CD14-positive monocyte (primary cell): Measurements from ENCODE around the gene NUDC. TPM values are rescaled to one million over a fixed set of nuclear protein-coding genes. Genes with fewer than 3 reads are reported as not detected.

Source experiments
- DNase-seq, 3 donors: peaks; one replicate each; pipeline ENCODE4 v3.0.0-alpha.2; 2011 to 2022
- H2AFZ ChIP-seq: 2 replicates; pipeline ENCODE4 v1.6.0; 2012; ENCODE audit warnings: mild to moderate bottlenecking, low read depth, low read length, inconsistent platforms; ENCODE audit not compliant: insufficient read depth, poor library complexity, severe bottlenecking
- H3K27ac ChIP-seq, 2 donors: 1 replicate in 1 of 2; 2 replicates in 1 of 2; pipeline ENCODE4 v1.5.1; 2012 to 2013; ENCODE audit warnings: low read length in 2 of 2, control low read depth in 1 of 2, inconsistent platforms in 1 of 2, low read depth in 1 of 2, mild to moderate bottlenecking in 1 of 2
- H3K27me3 ChIP-seq, 2 donors: one replicate each; pipeline versions ENCODE4 v1.6.0 to v1.6.1; 2011 to 2013; ENCODE audit warnings: low read length in 2 of 2; ENCODE audit not compliant: control insufficient read depth in 2 of 2, insufficient read depth in 2 of 2
- H3K36me3 ChIP-seq, 2 donors: replicated peaks in 1 of 2; 1 replicate in 1 of 2; 2 replicates in 1 of 2; pipeline versions ENCODE4 v1.5.1 to v1.6.1; 2012 to 2013; ENCODE audit warnings: low read length in 2 of 2, control low read depth in 1 of 2, inconsistent platforms in 1 of 2, mild to moderate bottlenecking in 1 of 2; ENCODE audit not compliant: insufficient read depth in 2 of 2, control insufficient read depth in 1 of 2
- H3K4me1 ChIP-seq, 2 donors: 1 replicate in 1 of 2; 2 replicates in 1 of 2; pipeline versions ENCODE4 v1.5.1 to v1.6.1; 2012 to 2013; ENCODE audit warnings: low read length in 2 of 2, control low read depth in 1 of 2, inconsistent platforms in 1 of 2, mild to moderate bottlenecking in 1 of 2, moderate library complexity in 1 of 2; ENCODE audit not compliant: insufficient read depth in 2 of 2, control insufficient read depth in 1 of 2
- H3K4me2 ChIP-seq: replicated peaks from 2 replicates; pipeline ENCODE3; 2012; ENCODE audit warnings: low read length, moderate library complexity, mild to moderate bottlenecking; ENCODE audit not compliant: poor library complexity, severe bottlenecking; ENCODE audit errors: extremely low read depth
- H3K4me3 ChIP-seq, 3 experiments: fragments of 200-600 bp in 1 of 3; sonication (generic) in 1 of 3; replicated peaks in 1 of 3; 1 replicate in 2 of 3; 2 replicates in 1 of 3; pipeline ENCODE4 v1.5.1; 2011 to 2013; ENCODE audit warnings: low read length in 3 of 3, mild to moderate bottlenecking in 3 of 3, control low read depth in 2 of 3, low read depth in 2 of 3, inconsistent platforms in 1 of 3, moderate library complexity in 1 of 3
- H3K79me2 ChIP-seq: 2 replicates; pipeline ENCODE4 v1.6.0; 2012; ENCODE audit warnings: mild to moderate bottlenecking, control low read depth, inconsistent platforms, low read length, moderate library complexity; ENCODE audit not compliant: insufficient read depth
- H3K9ac ChIP-seq: 2 replicates; pipeline ENCODE4 v1.6.0; 2017; ENCODE audit warnings: low read length, mild to moderate bottlenecking; ENCODE audit not compliant: insufficient read depth, poor library complexity, severe bottlenecking
- H3K9me3 ChIP-seq, 2 donors: replicated peaks in 1 of 2; 1 replicate in 1 of 2; 2 replicates in 1 of 2; pipeline versions ENCODE4 v1.5.1 to v1.6.1; 2012 to 2013; ENCODE audit warnings: low read length in 2 of 2, control low read depth in 1 of 2; ENCODE audit not compliant: control insufficient read depth in 1 of 2, insufficient read depth in 1 of 2
- H4K20me1 ChIP-seq: 2 replicates; pipeline ENCODE4 v1.6.0; 2012; ENCODE audit warnings: mild to moderate bottlenecking, low read length, control low read depth, moderate library complexity; ENCODE audit not compliant: insufficient read depth
- H3K27ac Mint-ChIP-seq, 7 donors: one replicate each; pipeline ENCODE4 v1.8.0; 2020; ENCODE audit warnings: mild to moderate bottlenecking in 7 of 7, mixed read lengths in 7 of 7, moderate library complexity in 6 of 7, inconsistent platforms in 2 of 7
- H3K27me3 Mint-ChIP-seq, 3 donors: one replicate each; pipeline ENCODE4 v1.8.0; 2021 to 2022; ENCODE audit warnings: low read depth in 3 of 3, mild to moderate bottlenecking in 3 of 3, mixed read lengths in 3 of 3, moderate library complexity in 3 of 3, inconsistent platforms in 1 of 3
- H3K36me3 Mint-ChIP-seq, 2 donors: one replicate each; pipeline ENCODE4 v1.8.0; 2020; ENCODE audit warnings: mixed read lengths in 2 of 2, inconsistent platforms in 1 of 2, mild to moderate bottlenecking in 1 of 2
- H3K4me1 Mint-ChIP-seq: one replicate; pipeline ENCODE4 v1.8.0; 2020; ENCODE audit warnings: mild to moderate bottlenecking, mixed read lengths
- H3K4me3 Mint-ChIP-seq, 2 donors: one replicate each; pipeline ENCODE4 v1.8.0; 2020; ENCODE audit warnings: mild to moderate bottlenecking in 2 of 2, mixed read lengths in 2 of 2, moderate library complexity in 1 of 2
- H3K9me3 Mint-ChIP-seq, 7 donors: one replicate each; pipeline ENCODE4 v1.8.0; 2020 to 2022; ENCODE audit warnings: mixed read lengths in 7 of 7, mild to moderate bottlenecking in 6 of 7, moderate library complexity in 6 of 7, inconsistent platforms in 2 of 7
- CTCF ChIP-seq: fragments of 200-600 bp; IDR thresholded peaks from one replicate; pipeline ENCODE4 v1.8.0; 2022; ENCODE audit warnings: antibody characterized with exemption, mild to moderate bottlenecking
- WGBS: methylation state at CpG from one replicate; pipeline ENCODE4 v1.1.5; 2013; ENCODE audit warnings: missing lambda C conversion rate; ENCODE audit not compliant: insufficient coverage; 5-methylcytosine and 5-hydroxymethylcytosine counted together
- intact Hi-C, 2 donors: fragments of 100-400 bp; cut with micrococcal nuclease; formaldehyde crosslinking; loops; one replicate each; pipeline versions ENCODE4 v1.15.0 to v1.15.1; 2023
- polyA plus RNA-seq, 3 donors: library from polyadenylated mRNA; depleted of rRNA in 1 of 3; unstranded in 2 of 3; stranded (reverse) in 1 of 3; fragments of 300-500 nt in 2 of 3; fragments of >200 nt in 1 of 3; fragmentation: Illumina TruSeq in 2 of 3; gene quantifications; 1 replicate in 2 of 3; 2 replicates in 1 of 3; pipeline ENCODE4 v1.2.3, GENCODE V29; 2012 to 2021

The NUDC gene
- polyA plus RNA-seq, 3 donors = 28.3 to 58.3 (median 47.4) TPM

- Mint-ChIP-seq H3K9me3 (peaks cover 0 to 1% (median 0%) of the 10 kb centered on the region in 7 donors), H3K36me3 (no peaks in the 10 kb centered on the region), H3K4me3 (no peak overlapping the region), H3K27ac (peak overlapping the region in 1 of 7 donors; percentile 46), H3K4me1 (peaks cover 2% of the 10 kb centered on the region), H3K27me3 (peaks cover 10 to 19% (median 16%) of the 10 kb centered on the region in 3 donors)
- Histone ChIP-seq H3K27me3 (peaks cover 4% of the 10 kb centered on the region in 2 donors), H3K4me2 (no peak overlapping the region), H3K36me3 (no peaks in the 10 kb centered on the region), H3K79me2 (no peaks in the 10 kb centered on the region), H4K20me1 (no peaks in the 10 kb centered on the region), H3K9ac (no peak overlapping the region), H2AFZ (no peak overlapping the region), H3K9me3 (no peaks in the 10 kb centered on the region), H3K4me3 (no peak overlapping the region), H3K27ac (no peak overlapping the region), H3K4me1 (no peaks in the 10 kb centered on the region)
- WGBS = 92% methylated on average over 3 of the region's 3 CpGs
- no peak for DNase-seq
- intact Hi-C loops = no loop called here
- no peak for TF ChIP-seq CTCF
Measured at GRCh38 chr1:26981146-26981846, 59.8 kb downstream of the NUDC start.

- Histone ChIP-seq H3K36me3 (no peaks in the 10 kb centered on the region), H3K4me1 (no peaks in the 10 kb centered on the region), H3K27me3 (peaks cover 4% of the 10 kb centered on the region in 2 donors), H3K9me3 (no peaks in the 10 kb centered on the region), H3K4me3 (no peak overlapping the region), H3K4me2 (no peak overlapping the region), H3K27ac (no peak overlapping the region), H3K9ac (no peak overlapping the region), H2AFZ (no peak overlapping the region), H3K79me2 (no peaks in the 10 kb centered on the region), H4K20me1 (no peaks in the 10 kb centered on the region)
- 39% methylated on average over 3 of the region's 5 CpGs for WGBS
- intact Hi-C loops = no loop called here
- no peak for TF ChIP-seq CTCF
- H3K27me3 Mint-ChIP-seq = peaks cover 10 to 22% (median 19%) of the 10 kb centered on the region in 3 donors
- peaks cover 2% of the 10 kb centered on the region for H3K4me1 Mint-ChIP-seq
- H3K27ac Mint-ChIP-seq = no peak overlapping the region
- H3K9me3 Mint-ChIP-seq = no peaks in the 10 kb centered on the region
- H3K4me3 Mint-ChIP-seq = no peak overlapping the region
- no peaks in the 10 kb centered on the region for H3K36me3 Mint-ChIP-seq
- no peak for DNase-seq
Measured at GRCh38 chr1:26983863-26984262, 62.3 kb downstream of the NUDC start.
